GM12878 (cell line): ENCODE data around the gene PAPPA. TPM values are rescaled to one million over a fixed set of nuclear protein-coding genes. Genes with fewer than 3 reads are reported as not detected.

Experiments used
- CHD1 ChIP-seq: IDR thresholded peaks from 2 replicates; pipeline ENCODE4 v1.6.1; 2012; ENCODE audit warnings: low read depth, low read length, improper control_type of control experiment
- EZH2 ChIP-seq: IDR thresholded peaks from 2 replicates; pipeline ENCODE4 v1.6.1; 2012; ENCODE audit warnings: low read depth, mild to moderate bottlenecking, control low read depth, inconsistent platforms, low read length, borderline replicate concordance; ENCODE audit not compliant: control insufficient read depth
- NFYA ChIP-seq: IDR thresholded peaks from 2 replicates; pipeline ENCODE4 v1.6.1; 2011; ENCODE audit warnings: low read depth, mild to moderate bottlenecking, low read length, improper control_type of control experiment, borderline replicate concordance
- SRF ChIP-seq, 2 experiments: IDR thresholded peaks; 2 replicates each; pipeline ENCODE4 v1.6.1; 2011; ENCODE audit warnings: low read depth in 2 of 2, low read length in 2 of 2, mild to moderate bottlenecking in 1 of 2, moderate library complexity in 1 of 2
- WRNIP1 ChIP-seq: IDR thresholded peaks from 2 replicates; pipeline ENCODE4 v1.6.1; 2011; ENCODE audit warnings: low read depth, low read length, improper control_type of control experiment, borderline replicate concordance
- YY1 ChIP-seq: IDR thresholded peaks from 2 replicates; pipeline ENCODE4 v1.6.1; 2011; ENCODE audit warnings: low read depth, mild to moderate bottlenecking, low read length
- ZBED1 ChIP-seq: IDR thresholded peaks from 2 replicates; pipeline ENCODE4 v1.6.1; 2016; ENCODE audit warnings: borderline replicate concordance
- ZBTB40 ChIP-seq: fragments of 450-650 bp; IDR thresholded peaks from 2 replicates; pipeline ENCODE4 v1.6.1; 2016; ENCODE audit warnings: mild to moderate bottlenecking, moderate library complexity, borderline replicate concordance
- polyA plus RNA-seq, 11 experiments: library from polyadenylated mRNA; depleted of rRNA in 4 of 11; unstranded in 6 of 11; stranded (reverse) in 5 of 11; fragments of >200 nt; fragmentation: Nextera tagmentation in 4 of 11; fragmentation: Illumina TruSeq in 1 of 11; extraction: Ambion mirVana in 4 of 11; extraction: Trizol in 1 of 11; gene quantifications; 1 replicate in 1 of 11; 2 replicates in 10 of 11; pipeline versions ENCODE4 v1.2.1 to v1.2.3, GENCODE V29; 2011 to 2016; ENCODE audit warnings: inconsistent platforms in 2 of 11, missing spikeins in 2 of 11, low read depth in 1 of 11
- total RNA-seq, 4 experiments: library from RNA; depleted of rRNA in 3 of 4; stranded (reverse); fragments of >200 nt in 3 of 4; fragmentation: Illumina TruSeq in 1 of 4; extraction: Trizol in 1 of 4; gene quantifications; 2 replicates each; pipeline versions ENCODE4 v1.2.1 to v1.2.3, GENCODE V29; 2013 to 2021
- TF ChIP-seq, protein P1 (sequence below): fragments of 450-650 bp; IDR thresholded peaks from 2 replicates; pipeline ENCODE4 v1.6.1; 2017; ENCODE audit warnings: mild to moderate bottlenecking
- TF ChIP-seq, protein P2 (sequence below): fragments of 450-650 bp; formaldehyde crosslinking; IDR thresholded peaks from 2 replicates; pipeline ENCODE4 v1.4.0; 2020; ENCODE audit warnings: mild to moderate bottlenecking, moderate library complexity

Gene PAPPA
- total and polyA plus RNA-seq, 10 of the 15 experiments (the other 5 are each of a cell fraction or from before 2014, with no cell fraction given): under 0.01 to 0.19 (median 0.02) TPM; not detected in 4

DNA sequence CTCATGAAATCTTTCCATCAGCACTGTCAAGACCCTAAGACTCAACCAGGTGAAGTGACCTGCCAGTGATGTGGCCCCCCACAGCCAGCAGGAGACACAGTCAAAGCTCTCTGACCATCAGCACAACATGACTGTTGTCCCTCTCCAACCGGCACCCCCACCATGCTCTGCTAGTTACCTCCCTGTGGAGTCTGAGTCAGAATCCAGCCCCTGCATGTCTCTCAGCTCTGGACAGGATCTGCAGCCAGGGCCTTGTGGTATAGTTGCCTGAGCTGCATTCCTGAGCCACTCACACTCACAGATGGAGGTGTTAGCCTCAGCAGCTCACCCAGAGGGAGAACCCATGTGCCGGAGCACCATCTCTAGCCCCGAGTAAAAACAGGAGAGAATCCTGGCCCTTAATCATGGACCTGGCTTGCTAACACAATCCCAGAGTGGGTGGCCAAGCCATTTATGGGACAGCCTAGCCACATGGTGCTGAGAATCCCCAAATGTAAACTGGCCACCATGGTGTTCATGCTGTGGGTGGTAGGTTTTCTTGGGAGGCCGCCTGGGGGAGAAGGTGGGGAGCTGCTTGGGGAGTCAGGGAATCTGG, 237.8 kb downstream of the PAPPA start (continued):
- TF ChIP-seq WRNIP1: no peak
- TF ChIP-seq NFYA: no peak
- TF ChIP-seq SRF (IDR thresholded peaks at IDR 0.05; ENCODE audit: low read depth in 2 of 2, low read length in 2 of 2): no peak
- TF ChIP-seq, protein P1, sequence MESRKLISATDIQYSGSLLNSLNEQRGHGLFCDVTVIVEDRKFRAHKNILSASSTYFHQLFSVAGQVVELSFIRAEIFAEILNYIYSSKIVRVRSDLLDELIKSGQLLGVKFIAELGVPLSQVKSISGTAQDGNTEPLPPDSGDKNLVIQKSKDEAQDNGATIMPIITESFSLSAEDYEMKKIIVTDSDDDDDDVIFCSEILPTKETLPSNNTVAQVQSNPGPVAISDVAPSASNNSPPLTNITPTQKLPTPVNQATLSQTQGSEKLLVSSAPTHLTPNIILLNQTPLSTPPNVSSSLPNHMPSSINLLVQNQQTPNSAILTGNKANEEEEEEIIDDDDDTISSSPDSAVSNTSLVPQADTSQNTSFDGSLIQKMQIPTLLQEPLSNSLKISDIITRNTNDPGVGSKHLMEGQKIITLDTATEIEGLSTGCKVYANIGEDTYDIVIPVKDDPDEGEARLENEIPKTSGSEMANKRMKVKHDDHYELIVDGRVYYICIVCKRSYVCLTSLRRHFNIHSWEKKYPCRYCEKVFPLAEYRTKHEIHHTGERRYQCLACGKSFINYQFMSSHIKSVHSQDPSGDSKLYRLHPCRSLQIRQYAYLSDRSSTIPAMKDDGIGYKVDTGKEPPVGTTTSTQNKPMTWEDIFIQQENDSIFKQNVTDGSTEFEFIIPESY: no peak
- no peak for TF ChIP-seq ZBED1
- TF ChIP-seq, protein P2, sequence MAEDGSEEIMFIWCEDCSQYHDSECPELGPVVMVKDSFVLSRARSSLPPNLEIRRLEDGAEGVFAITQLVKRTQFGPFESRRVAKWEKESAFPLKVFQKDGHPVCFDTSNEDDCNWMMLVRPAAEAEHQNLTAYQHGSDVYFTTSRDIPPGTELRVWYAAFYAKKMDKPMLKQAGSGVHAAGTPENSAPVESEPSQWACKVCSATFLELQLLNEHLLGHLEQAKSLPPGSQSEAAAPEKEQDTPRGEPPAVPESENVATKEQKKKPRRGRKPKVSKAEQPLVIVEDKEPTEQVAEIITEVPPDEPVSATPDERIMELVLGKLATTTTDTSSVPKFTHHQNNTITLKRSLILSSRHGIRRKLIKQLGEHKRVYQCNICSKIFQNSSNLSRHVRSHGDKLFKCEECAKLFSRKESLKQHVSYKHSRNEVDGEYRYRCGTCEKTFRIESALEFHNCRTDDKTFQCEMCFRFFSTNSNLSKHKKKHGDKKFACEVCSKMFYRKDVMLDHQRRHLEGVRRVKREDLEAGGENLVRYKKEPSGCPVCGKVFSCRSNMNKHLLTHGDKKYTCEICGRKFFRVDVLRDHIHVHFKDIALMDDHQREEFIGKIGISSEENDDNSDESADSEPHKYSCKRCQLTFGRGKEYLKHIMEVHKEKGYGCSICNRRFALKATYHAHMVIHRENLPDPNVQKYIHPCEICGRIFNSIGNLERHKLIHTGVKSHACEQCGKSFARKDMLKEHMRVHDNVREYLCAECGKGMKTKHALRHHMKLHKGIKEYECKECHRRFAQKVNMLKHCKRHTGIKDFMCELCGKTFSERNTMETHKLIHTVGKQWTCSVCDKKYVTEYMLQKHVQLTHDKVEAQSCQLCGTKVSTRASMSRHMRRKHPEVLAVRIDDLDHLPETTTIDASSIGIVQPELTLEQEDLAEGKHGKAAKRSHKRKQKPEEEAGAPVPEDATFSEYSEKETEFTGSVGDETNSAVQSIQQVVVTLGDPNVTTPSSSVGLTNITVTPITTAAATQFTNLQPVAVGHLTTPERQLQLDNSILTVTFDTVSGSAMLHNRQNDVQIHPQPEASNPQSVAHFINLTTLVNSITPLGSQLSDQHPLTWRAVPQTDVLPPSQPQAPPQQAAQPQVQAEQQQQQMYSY: no peak
- no peak for TF ChIP-seq ZBTB40
- no peak for TF ChIP-seq YY1
- TF ChIP-seq CHD1: no peak
- TF ChIP-seq EZH2: no peak
